Measurements from ENCODE around the gene CCR8. TPM values are rescaled to one million over a fixed set of nuclear protein-coding genes. Genes with fewer than 3 reads are reported as not detected.

CCR8 gene
- polyA plus RNA-seq (2014; cell fraction: cytosol; rRNA removed) = not detected in 2 replicates
- not detected in 2 replicates for polyA plus RNA-seq (2014; cell fraction: nucleus; rRNA removed)

GRCh38 chr3:39329493-39329892 lies at the start of gene CCR8:
TSS of gene CCR8 (plus strand) at chr3:39329709. CDS start at chr3:39332332, 2,623 bp downstream.
- DNase-seq (ENCODE audit: low spot score) = no peak

- DNase-seq (ENCODE audit: low spot score) = no peak
These were observed 49.6 kb upstream of the CCR8 start, which contains the start of gene CX3CR1 for GRCh38 chr3:39279745-39280517. TSS of gene CX3CR1 (minus strand) at chr3:39280036. CDS start at chr3:39266509, 13,527 bp downstream.

GRCh38 chr3:39280571-39280970 lies 48.9 kb upstream of the CCR8 start:
- no peak for DNase-seq (ENCODE audit: low spot score)

- DNase-seq (ENCODE audit: low spot score) = no peak
These were observed 48.0 kb upstream of the CCR8 start for GRCh38 chr3:39281533-39281932.

- DNase-seq (ENCODE audit: low spot score) = no peak
These were observed 47.5 kb upstream of the CCR8 start for GRCh38 chr3:39282057-39282456.

- no peak for DNase-seq (ENCODE audit: low spot score)
These were observed 45.0 kb upstream of the CCR8 start for GRCh38 chr3:39284457-39284881.

GRCh38 chr3:39285332-39285731 lies 44.2 kb upstream of the CCR8 start:
- no peak for DNase-seq (ENCODE audit: low spot score)

- no peak for DNase-seq (ENCODE audit: low spot score)
These were observed 42.7 kb upstream of the CCR8 start for GRCh38 chr3:39286771-39287170.

GRCh38 chr3:39287216-39288164 lies 42.0 kb upstream of the CCR8 start:
- DNase-seq (ENCODE audit: low spot score) = no peak

- DNase-seq (ENCODE audit: low spot score) = peak; percentile 77
These were observed 41.2 kb upstream of the CCR8 start for GRCh38 chr3:39288300-39288808.

- DNase-seq (ENCODE audit: low spot score) = no peak
These were observed 40.4 kb upstream of the CCR8 start for GRCh38 chr3:39289107-39289506.

GRCh38 chr3:39290255-39290654 lies 39.3 kb upstream of the CCR8 start:
- DNase-seq (ENCODE audit: low spot score) = no peak

GRCh38 chr3:39291903-39292329 lies 37.6 kb upstream of the CCR8 start:
- peak; percentile 45 for DNase-seq (ENCODE audit: low spot score)

- DNase-seq (ENCODE audit: low spot score) = no peak
These were observed 36.5 kb upstream of the CCR8 start for GRCh38 chr3:39292961-39293360.

GRCh38 chr3:39294446-39295183 lies 34.9 kb upstream of the CCR8 start:
- DNase-seq (ENCODE audit: low spot score) = no peak

GRCh38 chr3:39295184-39295775 lies 34.2 kb upstream of the CCR8 start:
- no peak for DNase-seq (ENCODE audit: low spot score)

GRCh38 chr3:39296197-39297077 lies 33.1 kb upstream of the CCR8 start:
- DNase-seq (ENCODE audit: low spot score) = no peak

- DNase-seq (ENCODE audit: low spot score) = no peak
These were observed 30.2 kb upstream of the CCR8 start for GRCh38 chr3:39299279-39299678.

- no peak for DNase-seq (ENCODE audit: low spot score)
These were observed 27.3 kb upstream of the CCR8 start for GRCh38 chr3:39302178-39302577.

GRCh38 chr3:39313289-39313688 lies 16.2 kb upstream of the CCR8 start:
- no peak for DNase-seq (ENCODE audit: low spot score)

Data from SK-N-DZ (cell line).